Muscle layer of duodenum (tissue), 2 donors: ENCODE results near the gene TEKT3.

ENCODE experiments used
- H3K27ac ChIP-seq: one replicate; pipeline ENCODE4 v1.7.0; 2013; ENCODE audit warnings: mild to moderate bottlenecking, low read length
- H3K27me3 ChIP-seq: one replicate; pipeline ENCODE4 v1.7.0; 2013; ENCODE audit warnings: low read depth, mild to moderate bottlenecking, control low read depth, low read length
- H3K36me3 ChIP-seq, 2 donors: one replicate each; pipeline ENCODE4 v1.7.0; 2013; ENCODE audit warnings: low read length in 2 of 2, control low read depth in 1 of 2, mild to moderate bottlenecking in 1 of 2; ENCODE audit not compliant: insufficient read depth in 2 of 2, control insufficient read depth in 1 of 2
- H3K4me1 ChIP-seq, 2 donors: one replicate each; pipeline ENCODE4 v1.7.0; 2013; ENCODE audit warnings: low read length in 2 of 2, mild to moderate bottlenecking in 2 of 2, control low read depth in 1 of 2, moderate library complexity in 1 of 2; ENCODE audit not compliant: insufficient read depth in 2 of 2, control insufficient read depth in 1 of 2
- H3K4me3 ChIP-seq, 2 donors: one replicate each; pipeline ENCODE4 v1.7.0; 2013; ENCODE audit warnings: low read length in 2 of 2, low read depth in 1 of 2, mild to moderate bottlenecking in 1 of 2
- H3K9me3 ChIP-seq, 2 donors: one replicate each; pipeline ENCODE4 v1.7.0; 2013; ENCODE audit warnings: low read length in 2 of 2, control low read depth in 1 of 2, mild to moderate bottlenecking in 1 of 2; ENCODE audit not compliant: control insufficient read depth in 1 of 2
- donor health status: healthy.

TEKT3 gene

DNA sequence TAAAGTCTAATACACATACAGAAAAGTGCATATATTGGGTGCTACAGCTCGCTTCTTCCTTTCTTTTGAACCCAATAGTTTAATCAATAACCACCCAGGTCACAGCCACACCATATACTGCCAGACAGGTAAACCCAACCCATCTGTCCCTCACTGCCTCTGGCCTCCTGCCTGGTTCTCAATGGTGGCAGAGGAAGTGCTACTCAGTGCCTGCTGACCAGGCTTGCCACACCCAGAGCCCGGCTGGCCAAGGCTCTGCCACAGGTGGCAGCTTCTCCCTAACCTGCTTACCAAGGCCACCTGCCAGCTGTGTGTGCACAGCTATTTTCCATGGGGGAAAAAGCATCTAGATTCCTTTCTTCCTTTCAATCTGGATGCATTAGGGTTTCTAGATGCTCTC is 76.9 kb downstream of the TEKT3 start:
- peaks cover 0 to 30% of the 10 kb centered on the region in 2 donors for H3K4me1 ChIP-seq
- no peaks in the 10 kb centered on the region for H3K27me3 ChIP-seq
- H3K36me3 ChIP-seq, result peaks cover 0 to 10% of the 10 kb centered on the region in 2 donors
- H3K9me3 ChIP-seq, result no peaks in the 10 kb centered on the region
- H3K4me3 ChIP-seq, result peak overlapping the region; percentile 83 to 90
- H3K27ac ChIP-seq, result peak overlapping the region; percentile 91

DNA sequence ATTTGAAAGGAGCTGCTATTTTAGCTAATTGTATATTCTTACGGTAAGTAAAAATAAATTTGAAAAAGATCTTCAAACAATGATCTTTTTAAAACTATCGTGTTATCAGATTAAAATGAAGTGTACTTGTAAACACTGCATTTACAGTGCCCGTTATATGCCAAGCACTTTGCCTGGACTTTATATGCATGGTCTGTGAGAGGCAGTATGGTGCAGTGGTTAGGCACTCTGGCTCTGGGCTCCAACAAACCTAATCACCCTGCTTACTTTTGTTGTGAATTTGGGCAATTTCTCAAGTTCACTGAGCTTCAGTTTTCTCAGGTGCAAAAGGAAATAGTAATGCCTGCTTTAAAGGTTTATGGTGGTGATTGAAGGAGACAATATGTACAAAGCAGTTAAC is 77.7 kb downstream of the TEKT3 start:
- peaks cover 8 to 34% of the 10 kb centered on the region in 2 donors for H3K4me1 ChIP-seq
- peaks cover 7 to 14% of the 10 kb centered on the region in 2 donors for H3K36me3 ChIP-seq
- no peaks in the 10 kb centered on the region for H3K9me3 ChIP-seq
- H3K27ac ChIP-seq, result peak overlapping the region; percentile 91
- no peaks in the 10 kb centered on the region for H3K27me3 ChIP-seq
- H3K4me3 ChIP-seq, result peak overlapping the region; percentile 83 to 90

DNA sequence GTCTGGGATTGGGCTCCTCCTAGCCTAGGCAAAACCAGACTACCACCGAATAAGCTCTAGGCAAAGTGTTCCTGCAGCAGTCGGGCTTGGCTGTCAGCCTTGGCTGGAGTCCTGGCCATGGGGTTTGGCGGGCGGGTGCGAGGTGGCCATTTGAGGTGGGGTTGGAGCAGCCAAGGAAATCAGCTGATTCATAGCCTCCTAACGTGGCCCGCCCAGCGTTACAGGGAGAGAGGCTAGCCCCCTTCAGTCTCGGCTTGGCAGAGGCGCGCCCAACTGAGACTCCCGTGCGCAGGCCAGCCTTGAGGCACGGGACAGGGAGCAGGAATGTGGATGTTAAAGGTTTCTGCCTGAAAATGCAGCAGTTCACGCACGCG is 78.2 kb downstream of the TEKT3 start:
- H3K9me3 ChIP-seq, result no peaks in the 10 kb centered on the region
- peak overlapping the region; percentile 83 to 90 for H3K4me3 ChIP-seq
- H3K27me3 ChIP-seq, result no peaks in the 10 kb centered on the region
- H3K4me1 ChIP-seq, result peaks cover 8 to 35% of the 10 kb centered on the region in 2 donors
- H3K36me3 ChIP-seq, result peaks cover 12 to 19% of the 10 kb centered on the region in 2 donors
- H3K27ac ChIP-seq, result peak overlapping the region; percentile 91

DNA sequence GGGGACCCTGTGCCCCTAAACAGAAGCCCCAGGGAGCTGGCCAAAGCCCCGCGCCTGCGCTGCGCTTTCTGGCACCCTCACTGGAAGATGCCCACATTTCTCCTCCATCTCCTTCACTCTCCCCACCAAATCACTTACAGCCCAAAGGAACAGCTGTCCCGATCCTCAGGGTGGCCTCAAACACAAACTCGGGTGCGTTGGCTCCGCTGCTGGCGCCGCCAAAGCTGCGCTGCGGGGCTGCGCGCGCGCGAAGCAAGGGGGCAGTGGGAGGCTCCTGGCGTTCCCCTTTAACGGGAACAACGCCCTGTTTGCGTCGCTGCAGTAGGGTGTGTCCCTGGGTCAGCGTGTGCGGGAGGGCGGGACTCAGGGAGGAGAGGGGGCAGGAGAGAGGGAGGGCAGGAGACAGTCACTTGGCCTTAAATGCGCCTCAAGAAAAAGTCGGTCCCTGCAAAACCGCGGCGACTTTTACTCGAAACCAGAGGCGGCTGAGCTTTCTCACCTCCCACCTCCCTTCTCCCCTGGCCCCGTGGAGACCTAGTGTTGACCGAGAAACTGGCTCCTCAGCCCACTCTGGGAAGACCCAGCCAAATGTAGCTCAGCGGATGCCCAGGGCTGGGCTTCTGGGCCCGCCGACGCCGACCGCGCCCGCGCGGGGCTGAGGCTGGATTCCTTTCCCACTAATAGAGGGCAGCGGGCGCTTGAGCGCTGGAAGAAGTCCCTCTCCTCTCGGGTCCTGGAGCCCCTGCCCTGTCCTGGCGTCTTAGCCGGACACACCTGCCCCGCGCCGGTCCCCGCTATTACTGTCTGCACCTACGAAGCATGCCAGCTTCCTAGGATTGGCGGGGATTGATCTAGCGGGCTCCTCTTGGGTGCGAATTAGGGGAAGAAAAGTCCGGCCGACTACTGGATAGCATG is 78.8 kb downstream of the TEKT3 start:
- Histone ChIP-seq H3K27me3 (no peaks in the 10 kb centered on the region), H3K36me3 (peaks cover 16 to 25% of the 10 kb centered on the region in 2 donors), H3K4me1 (peaks cover 8 to 41% of the 10 kb centered on the region in 2 donors), H3K9me3 (no peaks in the 10 kb centered on the region), H3K4me3 (peak overlapping the region; percentile 83 to 90), H3K27ac (peak overlapping the region; percentile 91)

DNA sequence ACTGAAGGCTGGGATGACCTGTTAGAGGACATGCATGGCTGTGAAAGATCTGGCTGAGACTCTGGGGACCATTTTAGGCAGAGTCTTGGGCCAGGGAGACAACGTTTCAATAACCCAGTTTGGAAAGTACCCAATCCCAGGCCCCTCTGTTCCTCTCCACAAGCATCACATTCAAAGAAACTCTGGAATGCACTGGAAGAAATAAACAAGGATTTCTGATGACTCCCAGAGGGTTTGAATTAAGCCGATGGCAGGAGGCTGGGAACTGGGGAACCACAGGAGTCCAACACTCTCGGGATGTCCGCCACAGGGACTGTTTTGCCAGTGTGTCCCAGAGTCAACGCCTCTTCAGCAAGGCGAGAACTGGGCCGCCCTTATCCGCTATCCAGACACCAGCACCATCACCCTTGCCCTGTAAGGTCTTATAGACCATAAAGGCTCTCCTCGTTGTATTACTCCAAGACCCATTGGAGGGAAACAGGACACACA is 79.6 kb downstream of the TEKT3 start:
- Histone ChIP-seq H3K27ac (peak overlapping the region; percentile 91), H3K4me1 (peaks cover 12 to 48% of the 10 kb centered on the region in 2 donors), H3K9me3 (no peaks in the 10 kb centered on the region), H3K36me3 (peaks cover 16 to 25% of the 10 kb centered on the region in 2 donors), H3K27me3 (no peaks in the 10 kb centered on the region), H3K4me3 (peak overlapping the region; percentile 83 to 90)

DNA sequence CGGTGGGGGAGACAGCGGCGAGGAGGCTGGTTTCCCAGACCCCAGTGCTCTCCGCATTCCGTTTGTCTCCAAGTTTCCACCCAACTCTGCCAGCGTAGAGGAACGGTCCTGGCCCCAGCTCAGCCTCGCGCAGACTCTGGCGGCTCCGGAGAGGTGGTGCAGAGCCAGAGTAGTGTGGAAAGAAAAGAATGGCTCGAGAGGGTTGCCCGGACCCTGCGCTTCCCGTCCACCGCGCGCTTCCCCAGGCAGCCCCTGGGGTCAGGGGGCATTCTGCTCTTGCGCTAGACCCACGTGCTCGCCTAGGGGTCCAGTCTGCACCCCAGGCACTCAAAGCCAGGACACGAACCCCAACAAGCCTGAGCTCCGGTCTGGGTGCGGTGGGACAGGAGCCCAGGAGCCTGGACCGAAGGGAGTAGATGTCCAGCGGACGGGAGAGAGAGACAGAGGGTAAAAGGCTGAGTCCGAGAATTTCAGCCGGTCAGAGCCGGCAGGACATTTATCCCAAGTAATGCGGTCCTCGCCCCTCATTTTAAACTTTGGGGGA is 80.1 kb downstream of the TEKT3 start:
- H3K4me1 ChIP-seq, result peaks cover 15 to 52% of the 10 kb centered on the region in 2 donors
- peak overlapping the region; percentile 83 to 90 for H3K4me3 ChIP-seq
- H3K36me3 ChIP-seq, result peaks cover 16 to 25% of the 10 kb centered on the region in 2 donors
- no peaks in the 10 kb centered on the region for H3K27me3 ChIP-seq
- H3K27ac ChIP-seq, result peak overlapping the region; percentile 91
- no peaks in the 10 kb centered on the region for H3K9me3 ChIP-seq

DNA sequence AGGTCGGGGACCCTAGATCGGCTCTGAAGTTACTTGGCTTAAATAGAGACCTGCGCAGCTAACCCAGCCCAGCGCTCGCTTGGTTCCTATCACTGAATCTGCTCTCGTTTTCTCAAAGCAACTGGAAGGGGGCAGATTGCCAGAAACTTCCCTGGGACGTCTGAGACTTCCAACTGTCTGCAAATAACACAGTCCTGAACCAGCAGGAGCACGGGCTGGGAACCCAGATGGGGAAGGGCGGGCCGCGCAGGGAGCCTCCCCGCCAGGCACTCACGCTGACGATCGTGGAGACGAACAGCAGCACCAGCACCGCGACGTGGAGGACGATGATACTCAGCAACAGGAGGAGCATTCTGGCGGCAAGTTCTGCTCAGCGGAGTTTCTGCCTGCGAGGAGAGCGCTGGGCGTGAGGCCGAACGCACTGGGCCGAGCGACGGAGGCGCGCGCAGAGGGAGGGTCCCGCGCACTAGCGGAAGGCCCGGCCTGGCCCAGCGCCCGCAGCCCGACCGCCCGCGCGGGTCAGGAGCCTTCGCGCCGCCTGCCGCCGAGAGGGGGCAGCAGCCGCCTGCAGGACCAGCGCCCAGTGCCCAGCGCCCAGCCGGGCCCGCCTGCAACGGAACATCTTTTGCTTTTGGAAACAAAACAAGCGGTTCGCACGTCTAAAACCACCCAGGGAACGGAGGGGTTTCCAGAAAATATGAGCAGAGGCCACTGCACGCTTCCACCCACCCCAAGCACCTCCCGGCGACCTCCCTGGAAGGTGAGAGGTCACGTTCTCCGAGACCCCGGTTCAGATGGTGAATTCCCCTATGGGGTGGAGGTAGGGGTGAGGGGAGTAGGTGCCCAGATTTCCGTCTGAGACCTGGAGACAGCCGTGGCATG is 80.8 kb downstream of the TEKT3 start:
- Histone ChIP-seq H3K27ac (peak overlapping the region; percentile 91), H3K4me1 (peaks cover 15 to 59% of the 10 kb centered on the region in 2 donors), H3K4me3 (peak overlapping the region; percentile 83 to 90), H3K36me3 (peaks cover 16 to 25% of the 10 kb centered on the region in 2 donors), H3K9me3 (no peaks in the 10 kb centered on the region), H3K27me3 (no peaks in the 10 kb centered on the region)

DNA sequence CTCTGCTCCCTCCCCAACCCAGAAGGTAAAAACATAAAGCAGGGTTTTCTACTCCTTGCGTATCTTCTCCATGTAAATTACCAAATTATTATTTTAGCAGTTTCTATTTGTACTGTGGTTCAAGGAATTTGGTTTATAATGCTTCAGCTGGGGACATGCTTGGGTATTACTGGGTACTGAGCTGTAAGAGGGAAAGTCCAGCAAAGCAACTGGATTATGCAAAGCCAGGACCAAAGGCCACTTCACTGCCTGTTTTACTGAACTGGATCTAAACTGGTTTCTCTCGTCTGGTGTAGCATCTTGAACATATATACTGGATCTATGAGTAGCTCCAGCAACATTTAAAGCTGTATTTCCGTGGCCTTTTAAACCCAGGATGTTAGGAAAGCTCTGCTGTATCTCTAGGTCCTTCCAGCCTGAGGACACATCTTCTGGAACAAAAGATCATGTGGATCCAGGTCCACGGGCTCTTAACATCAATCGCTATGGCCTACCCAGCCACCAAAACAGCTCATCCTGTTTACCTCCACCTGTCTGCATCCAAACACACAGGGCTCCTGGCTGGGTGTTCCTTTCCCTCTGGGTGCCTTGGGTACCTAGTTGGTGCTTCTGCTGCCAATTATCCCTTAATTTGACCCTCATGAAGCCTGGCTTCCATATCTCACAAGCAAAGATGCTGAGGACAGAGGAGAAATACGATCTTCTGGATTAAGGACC is 83.4 kb downstream of the TEKT3 start:
- H3K4me3 ChIP-seq, result peak overlapping the region; percentile 47 to 83
- peaks cover 28 to 35% of the 10 kb centered on the region in 2 donors for H3K36me3 ChIP-seq
- H3K9me3 ChIP-seq, result no peaks in the 10 kb centered on the region
- H3K27ac ChIP-seq, result peak overlapping the region; percentile 48
- no peaks in the 10 kb centered on the region for H3K27me3 ChIP-seq
- H3K4me1 ChIP-seq, result peaks cover 15 to 61% of the 10 kb centered on the region in 2 donors

DNA sequence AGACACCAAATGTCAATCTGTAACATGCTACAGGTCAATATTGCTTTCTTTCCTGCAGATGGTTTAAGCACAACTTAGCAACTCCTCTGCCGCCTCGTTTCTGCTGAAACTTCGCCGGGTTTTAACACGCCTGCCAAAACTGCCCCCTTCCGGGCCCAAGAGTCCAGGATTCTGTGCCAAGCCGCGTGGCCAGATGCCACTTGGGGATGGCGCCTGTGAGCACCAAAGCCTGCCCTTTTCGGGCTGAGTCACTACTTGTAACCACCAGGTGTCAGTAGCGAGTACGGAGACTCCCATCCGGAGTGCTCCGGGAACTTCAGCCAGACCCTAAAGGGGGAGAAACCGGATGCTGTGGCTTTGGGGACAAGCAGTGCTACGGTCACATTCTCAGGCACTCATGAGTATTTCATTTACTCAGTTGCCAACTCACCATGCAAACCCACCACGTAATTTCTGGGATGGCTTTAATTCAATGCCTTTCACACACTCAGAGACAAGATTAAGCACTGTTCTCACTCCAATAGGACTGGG is 84.1 kb downstream of the TEKT3 start:
- Histone ChIP-seq H3K27me3 (no peaks in the 10 kb centered on the region), H3K27ac (peak overlapping the region; percentile 48), H3K4me3 (peak overlapping the region; percentile 47 to 83), H3K36me3 (peaks cover 33 to 34% of the 10 kb centered on the region in 2 donors), H3K9me3 (no peaks in the 10 kb centered on the region), H3K4me1 (peaks cover 15 to 68% of the 10 kb centered on the region in 2 donors)

DNA sequence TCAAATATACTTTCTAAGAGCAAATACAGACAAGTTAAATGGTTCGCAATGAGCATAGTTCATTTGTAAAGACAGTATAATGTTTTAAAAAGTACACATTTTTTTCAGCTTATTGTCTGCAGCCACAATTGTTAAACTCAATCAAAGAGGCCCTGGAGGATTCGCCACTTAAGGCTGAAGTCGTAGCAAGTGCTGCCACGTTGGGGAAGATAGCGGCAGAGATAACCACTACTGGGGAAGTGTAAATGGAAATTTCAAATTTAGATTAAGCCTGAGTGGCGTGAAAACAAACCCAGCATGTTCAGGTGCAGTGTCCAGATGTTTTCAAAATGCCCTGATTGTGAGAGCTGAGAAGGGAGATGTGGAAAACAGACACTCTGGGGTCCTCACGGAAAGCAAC is 84.7 kb downstream of the TEKT3 start:
- peaks cover 15 to 74% of the 10 kb centered on the region in 2 donors for H3K4me1 ChIP-seq
- H3K4me3 ChIP-seq, result peak overlapping the region; percentile 47 to 83
- H3K9me3 ChIP-seq, result no peaks in the 10 kb centered on the region
- no peaks in the 10 kb centered on the region for H3K27me3 ChIP-seq
- peaks cover 36 to 40% of the 10 kb centered on the region in 2 donors for H3K36me3 ChIP-seq
- peak overlapping the region; percentile 48 for H3K27ac ChIP-seq
